Neural cell (in vitro differentiated cells): Measurements from ENCODE around the gene KCNJ4.

Source experiments
- EP300 ChIP-seq: fragments of 450-650 bp; conservative IDR thresholded peaks from 2 replicates; pipeline ENCODE4 v1.6.1; 2014; ENCODE audit warnings: antibody characterized with exemption, mild to moderate bottlenecking, moderate library complexity; ENCODE audit not compliant: poor library complexity, severe bottlenecking
- MXI1 ChIP-seq: fragments of 450-650 bp; conservative IDR thresholded peaks from 2 replicates; pipeline ENCODE4 v1.6.1; 2014; ENCODE audit warnings: antibody characterized with exemption, mild to moderate bottlenecking; ENCODE audit not compliant: poor library complexity, severe bottlenecking

DNA sequence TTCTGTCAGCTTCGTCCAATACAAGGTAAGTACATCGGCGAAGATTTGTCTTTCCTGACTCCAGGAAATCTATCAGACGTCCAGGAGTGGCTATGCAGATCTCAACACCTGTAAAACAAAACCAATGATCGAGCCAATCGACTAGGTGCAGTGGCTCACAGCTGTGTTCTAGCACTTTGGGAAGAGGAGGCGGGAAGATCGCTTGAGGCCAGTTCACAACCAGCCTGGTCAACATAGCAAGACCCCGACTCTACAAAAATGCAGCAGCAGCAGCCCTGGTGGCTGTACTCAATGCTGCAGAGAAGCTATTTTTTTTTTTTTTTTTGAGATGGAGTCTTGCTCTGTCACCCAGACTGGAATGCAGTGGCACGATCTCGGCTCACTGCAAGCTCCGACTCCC lies 39.9 kb upstream of the KCNJ4 start:
- TF ChIP-seq MXI1 = no peak
- TF ChIP-seq EP300 = no peak
